Hematopoietic multipotent progenitor cell treated with erythropoietin and hydrocortisone succinate and interleukin-3 and kit ligand, for 6 days (in vitro differentiated cells): Measurements from ENCODE around the gene SLC41A2.
"Not testable (repeated sequence)": the region's sequence is repeated elsewhere in the genome, so short reads cannot be mapped to it uniquely, and the experiment has no call there.

Source experiments
- DNase-seq: peaks from one replicate; pipeline ENCODE4 v3.0.0-alpha.2; 2015

Gene SLC41A2, protein sequence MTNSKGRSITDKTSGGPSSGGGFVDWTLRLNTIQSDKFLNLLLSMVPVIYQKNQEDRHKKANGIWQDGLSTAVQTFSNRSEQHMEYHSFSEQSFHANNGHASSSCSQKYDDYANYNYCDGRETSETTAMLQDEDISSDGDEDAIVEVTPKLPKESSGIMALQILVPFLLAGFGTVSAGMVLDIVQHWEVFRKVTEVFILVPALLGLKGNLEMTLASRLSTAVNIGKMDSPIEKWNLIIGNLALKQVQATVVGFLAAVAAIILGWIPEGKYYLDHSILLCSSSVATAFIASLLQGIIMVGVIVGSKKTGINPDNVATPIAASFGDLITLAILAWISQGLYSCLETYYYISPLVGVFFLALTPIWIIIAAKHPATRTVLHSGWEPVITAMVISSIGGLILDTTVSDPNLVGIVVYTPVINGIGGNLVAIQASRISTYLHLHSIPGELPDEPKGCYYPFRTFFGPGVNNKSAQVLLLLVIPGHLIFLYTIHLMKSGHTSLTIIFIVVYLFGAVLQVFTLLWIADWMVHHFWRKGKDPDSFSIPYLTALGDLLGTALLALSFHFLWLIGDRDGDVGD

DNA sequence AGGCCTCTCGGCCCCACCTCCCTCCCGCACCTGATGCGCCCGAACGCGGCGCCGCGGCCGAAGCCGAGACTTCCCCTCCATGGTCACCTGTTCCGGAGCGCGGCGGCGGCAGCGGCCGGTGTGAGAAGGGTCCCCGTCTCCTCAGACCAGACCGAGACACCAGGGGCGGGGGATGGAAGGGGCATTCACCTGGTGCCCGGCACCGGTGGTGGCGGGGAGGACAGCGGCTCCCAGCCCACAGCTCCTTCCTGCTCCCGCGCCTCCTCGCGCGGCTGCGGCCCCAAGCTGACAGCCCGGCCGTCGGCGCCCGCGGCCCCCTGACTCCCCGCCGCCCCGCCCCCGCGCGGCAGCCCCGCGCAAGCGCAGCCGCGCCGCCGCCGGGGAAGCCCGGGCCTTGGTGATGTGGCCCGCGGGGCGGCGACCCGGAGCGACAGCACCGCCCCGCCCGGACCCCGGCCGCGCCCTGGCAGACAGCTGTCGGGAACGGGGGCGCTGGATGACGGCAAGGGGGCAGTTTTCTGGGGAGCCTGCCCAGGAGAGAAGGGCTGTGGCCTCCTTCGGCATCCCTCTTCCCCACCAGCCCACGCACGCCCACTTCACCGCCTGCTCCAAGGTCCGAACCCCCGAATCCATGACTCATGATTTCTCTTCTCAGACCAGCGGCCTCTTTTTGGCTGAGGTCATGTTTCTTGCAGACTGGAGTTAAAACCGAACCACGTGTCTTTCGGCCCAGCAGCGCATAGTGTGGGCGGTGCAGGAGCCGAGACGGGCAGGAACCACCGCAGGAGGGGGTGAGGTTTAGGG lies at the start of gene SLC41A2:
TSS of gene SLC41A2 (minus strand) at position 290 of the 804 bp plus-strand sequence. CDS start 29,763 bp downstream, outside the sequence.
- peak; percentile 68 for DNase-seq

DNA sequence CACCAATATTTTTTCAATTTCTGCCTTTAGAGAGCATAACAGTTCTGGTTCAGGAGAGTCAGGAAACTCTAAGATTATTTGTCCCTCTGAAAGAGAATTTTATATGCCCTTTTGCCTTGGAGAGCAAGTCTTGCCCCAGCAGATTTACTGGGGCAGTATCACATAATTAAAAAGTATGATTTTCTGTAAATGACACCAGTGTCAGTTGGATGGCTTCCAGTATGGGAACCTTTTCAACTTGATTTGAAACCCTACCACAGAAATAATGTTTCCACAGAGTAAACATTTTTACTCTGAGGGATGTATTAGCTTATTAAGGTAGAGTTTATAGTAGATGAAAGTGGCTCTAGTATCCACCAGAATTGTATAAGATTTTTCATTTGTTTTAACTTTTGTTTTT lies 43.4 kb upstream of the SLC41A2 start:
- no peak for DNase-seq

DNA sequence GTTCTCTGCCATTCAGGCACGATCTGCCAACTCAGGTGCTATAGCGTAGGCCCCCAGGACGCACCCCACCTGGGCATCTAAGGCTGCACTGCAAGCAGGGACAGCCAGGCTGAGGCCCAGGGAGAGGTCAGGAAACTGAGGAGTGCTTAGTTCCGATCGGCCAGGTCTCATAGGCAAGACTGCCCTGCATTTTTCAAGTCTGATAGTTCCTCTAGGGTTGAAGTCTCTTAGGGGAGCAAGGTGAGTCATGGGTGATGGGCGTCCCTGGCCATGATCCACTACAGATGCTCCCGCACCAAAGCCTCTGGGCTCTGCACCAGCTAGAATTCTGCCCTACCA lies 41.2 kb upstream of the SLC41A2 start:
- no peak for DNase-seq

DNA sequence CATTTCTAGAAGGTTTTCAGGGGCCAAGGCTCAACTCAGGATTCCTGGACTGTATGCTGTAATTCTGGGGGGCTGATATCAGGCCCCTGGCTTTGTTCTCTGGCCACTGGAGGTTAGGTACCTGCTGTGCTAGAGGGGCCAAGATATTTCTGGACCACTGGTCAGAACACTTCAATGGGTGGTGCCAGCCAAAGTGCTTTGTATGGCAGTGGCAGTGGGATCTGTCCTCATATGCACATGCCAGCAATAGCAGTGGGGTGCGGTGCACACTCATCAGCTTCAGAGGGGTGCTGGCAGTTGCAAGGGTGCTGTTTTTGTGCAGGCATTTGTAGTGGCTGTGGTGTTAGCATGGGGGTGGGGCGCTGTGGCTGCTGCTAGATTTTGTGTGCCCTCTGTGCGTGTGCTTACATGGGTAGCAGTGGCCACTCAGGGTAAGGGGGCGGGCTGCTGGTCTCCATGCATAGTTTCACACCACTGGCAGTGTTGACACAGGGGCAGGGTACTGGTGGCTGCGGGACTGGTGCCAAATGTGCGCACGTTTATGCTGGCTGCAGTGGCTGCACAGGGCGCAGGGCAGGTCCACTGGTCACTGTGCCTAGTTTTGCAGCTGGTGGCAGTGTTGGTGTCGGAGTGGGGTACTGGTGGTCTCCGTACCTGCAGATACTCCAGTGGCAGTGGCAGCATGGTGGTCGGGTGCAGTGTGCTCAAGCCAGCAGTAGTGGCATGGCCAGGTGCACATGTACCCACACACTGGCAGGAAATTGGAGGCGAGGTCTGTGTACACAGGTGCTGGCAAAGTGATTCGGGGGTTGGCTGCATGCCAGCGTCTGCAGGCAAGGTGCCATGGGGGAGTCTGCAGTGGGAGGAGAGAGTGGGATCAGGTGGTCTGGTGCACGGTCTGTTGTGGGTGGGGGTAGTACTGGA lies 40.6 kb upstream of the SLC41A2 start:
- DNase-seq: no peak

DNA sequence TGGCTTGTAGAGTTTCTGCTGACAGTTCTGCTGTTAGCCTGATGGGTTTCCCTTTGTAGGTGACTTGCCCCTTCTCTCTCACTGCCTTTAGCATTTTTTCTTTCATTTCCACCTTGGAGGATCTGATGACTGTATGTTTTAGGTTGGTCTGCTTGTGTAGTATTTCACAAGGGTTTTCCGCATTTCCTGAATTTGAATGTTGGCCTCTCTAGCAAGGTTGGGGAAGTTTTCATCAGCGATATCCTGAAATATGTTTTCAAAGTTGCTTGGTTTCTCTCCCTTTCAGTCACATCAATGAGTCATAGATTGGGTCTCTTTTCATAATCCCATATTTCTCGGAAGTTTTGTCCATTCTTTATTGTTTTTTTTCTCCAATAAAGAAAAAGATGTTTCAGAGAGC lies 39.5 kb upstream of the SLC41A2 start:
- DNase-seq: no peak

DNA sequence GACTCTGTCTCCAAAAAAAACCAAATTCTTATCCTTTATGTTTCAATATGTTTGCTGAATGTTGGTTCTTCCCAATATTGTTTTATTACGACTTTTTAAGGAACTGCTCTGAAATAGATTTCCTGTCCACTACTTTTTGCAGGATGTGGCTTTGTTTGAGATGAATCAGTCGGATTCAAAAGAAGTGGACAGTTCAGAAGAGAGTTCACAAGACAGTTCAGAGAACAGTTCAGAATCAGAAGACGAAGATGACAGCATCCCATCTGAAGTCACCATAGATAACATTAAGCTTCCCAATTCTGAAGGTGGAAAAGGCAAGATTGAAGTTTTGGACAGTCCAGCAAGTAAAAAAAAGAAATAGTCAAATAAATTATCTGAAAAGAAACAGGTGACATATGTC lies 36.2 kb upstream of the SLC41A2 start:
- no peak for DNase-seq

DNA sequence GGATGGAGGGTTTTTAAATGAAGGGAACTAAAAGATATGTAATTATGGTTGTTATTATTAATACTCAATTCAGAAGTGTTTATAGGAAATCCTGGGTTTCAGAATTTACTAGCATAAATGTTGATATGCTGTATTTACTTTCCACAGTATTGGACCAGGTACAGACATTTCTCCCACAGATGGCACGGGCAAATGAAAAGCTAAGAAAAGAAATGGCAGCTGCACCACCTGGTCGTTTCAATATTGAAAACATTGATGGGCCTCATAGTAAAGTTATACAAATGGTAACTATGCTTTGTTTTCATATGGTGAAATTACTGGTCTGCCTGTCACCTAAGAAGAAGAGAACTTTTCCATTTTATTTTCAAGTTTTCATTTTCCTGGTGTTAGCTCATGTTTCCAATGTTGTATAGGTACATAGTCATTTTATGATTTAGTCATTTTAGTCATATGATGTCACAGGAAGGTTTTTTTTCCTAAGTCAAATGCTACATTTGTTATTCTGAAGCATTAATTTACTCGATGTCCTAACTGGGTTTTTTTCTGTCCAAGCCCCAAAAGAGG lies 33.6 kb upstream of the SLC41A2 start:
- no peak for DNase-seq

DNA sequence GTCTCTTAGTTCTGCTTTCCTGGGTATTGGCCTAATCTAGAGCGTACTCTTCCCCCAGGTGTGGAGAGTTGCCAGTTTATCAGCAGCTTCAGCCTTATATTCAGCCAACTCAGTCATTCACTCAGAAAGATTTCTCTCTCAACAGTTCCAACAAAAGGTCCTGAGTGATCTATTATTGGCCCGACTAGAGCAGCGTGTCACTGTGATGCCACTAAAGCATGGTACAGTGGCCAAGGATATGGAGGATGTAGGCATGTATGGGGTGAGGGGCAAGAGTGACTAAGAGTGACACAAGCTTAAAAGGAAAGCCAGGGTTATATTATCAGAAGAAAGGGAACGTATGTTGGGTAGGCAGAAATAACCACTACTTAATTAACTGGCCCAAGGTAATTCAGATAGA lies 32.9 kb upstream of the SLC41A2 start:
- DNase-seq: no peak

DNA sequence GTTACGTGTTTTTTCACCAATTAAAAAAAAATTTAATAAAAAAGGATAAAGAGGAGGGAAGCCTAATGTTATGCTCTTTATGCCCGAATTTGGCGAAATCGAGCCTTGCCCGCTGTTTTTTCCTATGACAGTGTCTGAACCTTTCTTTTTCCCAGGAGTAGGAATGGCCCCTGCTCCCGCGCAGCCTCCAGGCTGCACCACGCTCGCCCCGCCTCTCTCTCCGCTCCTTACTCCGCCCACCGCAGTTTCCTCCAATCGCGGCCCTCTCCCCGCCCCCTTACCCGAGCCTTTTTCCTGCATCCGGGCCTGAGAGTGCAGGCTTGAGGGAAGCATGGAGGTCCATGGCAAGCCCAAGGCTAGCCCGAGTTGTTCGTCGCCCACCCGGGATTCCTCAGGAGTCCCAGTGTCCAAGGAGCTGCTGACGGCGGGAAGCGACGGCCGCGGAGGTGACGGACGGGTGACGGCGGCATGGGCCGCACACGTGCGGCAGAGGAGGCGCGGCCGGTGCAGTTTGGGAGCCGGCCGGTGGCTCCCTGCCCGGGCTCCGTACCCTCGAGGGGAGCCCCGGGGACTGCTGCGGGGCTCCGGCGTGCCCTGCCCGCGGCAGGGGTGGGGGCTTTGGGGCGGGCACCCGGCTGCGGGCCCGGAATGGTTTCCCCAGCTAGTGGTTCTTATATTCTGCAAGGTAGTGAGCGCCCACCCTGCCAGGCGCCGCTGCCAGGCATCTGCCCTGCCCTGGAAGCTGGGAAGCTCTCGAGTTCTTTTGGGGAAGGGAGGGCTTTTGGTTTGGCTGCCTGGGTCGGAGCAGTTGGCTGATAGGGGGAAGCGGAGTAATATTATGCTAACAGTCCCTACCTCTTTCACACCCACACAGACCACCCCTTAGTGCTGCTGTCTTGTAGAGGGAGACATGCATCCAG lies 28.2 kb upstream of the SLC41A2 start, which contains the start of gene NOPCHAP1:
TSS of gene NOPCHAP1 (plus strand) at position 295 of the 920 bp plus-strand sequence. CDS start at position 332, 37 bp downstream.
- DNase-seq: peak; percentile 95

DNA sequence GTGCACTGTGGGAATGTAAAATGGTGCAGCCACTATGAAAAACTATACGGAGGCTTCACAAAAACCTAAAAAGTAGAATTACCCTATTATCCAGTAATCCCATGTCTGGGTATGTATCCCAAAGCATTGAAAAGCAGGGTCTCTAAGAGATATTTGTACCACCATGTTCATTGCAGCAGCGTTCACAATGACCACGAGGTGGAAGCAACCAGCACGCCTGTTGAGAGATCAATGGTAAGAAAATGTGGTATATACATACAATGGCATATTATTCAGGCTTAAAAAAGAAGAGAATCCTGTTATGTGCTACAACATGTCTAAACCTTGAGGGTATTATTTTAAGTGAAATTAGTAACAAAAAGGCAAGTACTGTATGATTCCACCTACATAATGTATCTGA lies 27.1 kb upstream of the SLC41A2 start:
- DNase-seq: no peak

DNA sequence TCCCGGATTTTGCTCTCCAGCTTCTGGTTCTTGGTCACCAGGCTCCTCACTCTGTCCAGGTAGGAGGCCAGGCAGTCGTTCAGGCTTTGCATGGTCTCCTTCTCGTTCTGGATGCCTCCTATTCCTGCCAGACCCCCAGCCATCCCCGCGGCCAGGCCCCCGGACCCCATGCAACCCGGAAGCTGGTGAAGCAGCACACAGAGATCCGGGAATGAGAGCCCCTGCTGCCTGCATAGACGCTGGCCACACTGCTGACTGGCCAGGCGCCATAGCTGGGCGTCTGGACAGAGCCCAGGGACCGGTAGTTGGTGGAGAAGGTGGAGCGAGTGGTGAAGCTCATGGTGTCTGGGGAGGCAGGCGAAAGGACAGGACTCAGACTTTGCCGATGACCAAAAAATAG lies 19.6 kb upstream of the SLC41A2 start:
- DNase-seq: not testable (repeated sequence)

DNA sequence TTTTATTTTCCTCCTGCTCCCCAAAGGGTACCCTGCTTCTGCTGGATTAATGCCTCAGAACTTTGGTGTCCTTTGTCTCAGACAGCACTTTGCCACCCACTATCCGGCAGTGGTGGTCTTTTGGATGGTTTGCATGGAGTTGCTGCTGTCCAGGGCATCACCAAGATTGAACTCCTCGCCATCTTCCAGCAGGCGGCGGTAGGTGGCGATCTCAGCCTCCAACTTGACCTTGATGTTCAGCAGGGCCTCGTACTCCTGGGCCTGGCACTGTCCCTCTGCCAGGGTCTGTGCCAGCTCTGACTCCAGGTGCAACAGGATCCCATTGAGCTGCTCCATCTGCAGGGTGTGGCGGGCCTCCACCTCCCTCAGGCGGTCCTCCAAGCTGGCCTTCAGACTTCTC lies 18.6 kb upstream of the SLC41A2 start:
- no peak for DNase-seq

DNA sequence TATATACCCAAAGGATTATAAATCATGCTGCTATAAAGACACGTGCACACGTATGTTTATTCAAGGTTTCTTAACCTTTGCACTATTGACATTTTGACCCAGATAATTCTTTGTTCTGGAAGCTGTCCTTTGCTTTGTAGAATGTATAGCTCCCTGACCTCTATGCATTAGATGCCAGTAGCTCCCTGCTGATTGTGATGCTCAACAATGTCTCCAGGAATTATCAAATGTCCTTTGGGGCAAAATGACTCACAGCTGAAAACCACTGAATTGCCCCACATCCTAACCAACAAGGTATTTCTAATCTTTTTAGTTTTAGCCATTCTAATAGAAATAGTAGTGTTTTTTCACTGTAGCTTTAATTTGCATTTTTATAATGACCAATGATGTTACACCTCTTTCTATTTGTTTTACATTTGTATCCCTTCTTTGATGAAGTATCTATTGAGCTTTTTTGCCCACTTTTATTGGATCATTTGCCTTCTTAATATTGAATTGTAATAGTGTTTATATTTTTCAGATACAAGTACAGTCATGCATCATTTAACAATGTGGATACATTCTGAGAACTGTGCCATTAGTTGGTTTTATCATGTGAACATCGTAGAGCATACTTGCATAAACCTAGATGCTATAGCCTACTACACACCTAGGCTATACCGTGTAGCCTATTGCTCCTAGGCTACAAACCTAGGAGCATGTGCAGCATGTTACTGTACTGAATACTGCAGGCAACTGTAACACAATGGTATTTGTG lies 17.7 kb upstream of the SLC41A2 start:
- DNase-seq: no peak

DNA sequence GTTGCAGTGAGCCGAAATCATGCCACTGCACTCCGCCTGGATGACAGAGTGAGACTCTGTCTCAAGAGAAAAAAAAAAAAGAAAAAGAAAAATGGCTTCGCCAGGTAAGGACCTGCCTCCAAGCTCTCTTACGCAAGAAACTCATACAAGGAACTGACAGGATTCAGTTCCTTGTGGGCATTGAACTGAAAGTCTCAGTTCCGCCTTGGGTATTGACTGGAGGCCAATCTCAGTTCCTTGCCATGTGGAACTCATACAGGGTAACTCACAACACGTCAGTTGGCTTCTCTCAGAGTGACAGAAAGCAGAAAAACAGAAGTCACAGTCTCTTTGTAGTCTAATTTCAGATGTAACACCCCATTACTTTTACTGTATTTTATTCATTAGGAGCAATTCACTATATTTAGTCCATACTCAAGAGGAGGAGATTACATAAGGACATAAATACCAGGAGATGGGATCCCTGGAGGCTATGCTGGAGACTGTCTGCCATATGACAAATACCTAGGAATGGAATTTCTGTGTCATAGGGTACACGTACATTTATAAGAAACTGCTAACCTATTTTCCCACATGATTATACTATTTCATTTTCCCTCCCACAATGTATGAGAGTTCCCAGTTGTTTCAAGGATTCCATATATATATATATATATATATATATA lies 16.7 kb upstream of the SLC41A2 start:
- DNase-seq: no peak

DNA sequence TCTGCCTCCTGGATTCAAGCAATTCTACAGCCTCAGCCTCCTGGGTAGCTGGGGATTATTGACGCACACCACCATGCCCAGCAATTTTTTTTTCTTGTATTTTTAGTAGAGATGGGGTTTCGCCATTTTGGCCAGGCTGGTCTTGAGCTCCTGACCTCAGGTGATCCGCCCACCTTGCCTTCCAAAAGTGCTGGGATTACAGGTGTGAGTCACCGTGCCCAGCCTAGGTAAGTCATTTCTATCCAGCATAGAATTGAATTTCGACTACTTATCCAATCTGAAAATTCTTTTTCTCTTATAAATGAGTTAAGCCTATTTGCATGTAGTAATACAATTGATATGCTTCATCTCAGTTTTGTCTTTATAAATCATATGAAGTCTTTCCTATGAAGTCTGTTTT lies 15.2 kb upstream of the SLC41A2 start:
- DNase-seq: no peak

DNA sequence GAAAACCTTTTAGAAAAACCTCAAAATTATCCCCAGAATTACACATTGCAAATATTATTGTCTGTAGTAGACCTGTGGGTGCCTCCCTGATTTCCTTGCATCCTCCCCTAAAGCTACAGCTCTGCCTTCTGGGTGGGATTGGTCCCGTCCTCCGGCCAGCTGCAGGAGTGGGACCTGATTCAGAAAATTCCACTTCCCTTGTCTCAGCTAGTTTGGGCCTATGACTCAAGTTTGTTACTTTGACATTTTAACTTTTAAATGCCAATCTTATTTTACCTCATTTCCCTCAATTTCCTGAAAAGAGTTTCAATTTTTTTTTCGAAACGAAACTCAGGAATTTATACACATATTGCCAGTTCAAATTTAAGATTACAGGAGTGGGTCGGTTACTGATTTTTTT lies 13.2 kb upstream of the SLC41A2 start:
- no peak for DNase-seq

DNA sequence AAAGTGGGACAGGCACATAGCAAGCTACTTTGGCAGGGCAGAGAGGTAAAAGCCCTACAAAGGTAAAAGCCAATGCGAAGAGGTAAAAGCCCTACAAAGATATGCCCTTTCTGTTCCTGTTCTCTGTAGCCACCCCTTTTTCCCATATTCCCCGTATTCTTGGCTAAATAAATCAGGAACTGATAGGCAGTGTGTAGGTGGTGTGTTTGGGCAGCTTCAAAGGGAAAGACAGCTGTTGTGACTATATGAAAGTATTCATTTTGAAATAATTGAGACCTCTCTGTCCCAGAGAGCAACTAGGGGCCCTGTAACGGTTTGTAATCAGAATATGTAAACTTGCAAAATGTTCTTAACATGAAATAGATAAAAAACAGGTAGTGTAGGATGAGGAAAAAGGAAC lies 11.3 kb upstream of the SLC41A2 start:
- no peak for DNase-seq

DNA sequence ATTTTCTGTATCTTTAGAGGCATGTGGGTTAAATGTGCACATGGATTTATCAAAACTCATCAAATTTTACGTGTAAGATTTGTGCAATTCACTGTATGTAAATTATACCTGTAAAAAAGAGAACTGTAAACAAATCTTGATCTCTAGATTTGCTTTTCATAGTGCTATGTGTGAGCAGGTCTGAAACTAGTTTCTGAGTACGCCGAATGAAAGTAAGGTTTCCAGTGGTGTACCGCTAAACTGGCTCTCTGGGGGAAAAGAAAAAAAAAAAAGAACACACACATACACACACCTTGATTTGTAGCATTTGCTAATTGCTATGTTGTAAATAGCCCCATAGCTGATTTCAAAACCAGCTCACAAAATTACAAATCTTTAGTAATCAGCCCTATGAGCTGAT lies 8.6 kb upstream of the SLC41A2 start:
- no peak for DNase-seq

DNA sequence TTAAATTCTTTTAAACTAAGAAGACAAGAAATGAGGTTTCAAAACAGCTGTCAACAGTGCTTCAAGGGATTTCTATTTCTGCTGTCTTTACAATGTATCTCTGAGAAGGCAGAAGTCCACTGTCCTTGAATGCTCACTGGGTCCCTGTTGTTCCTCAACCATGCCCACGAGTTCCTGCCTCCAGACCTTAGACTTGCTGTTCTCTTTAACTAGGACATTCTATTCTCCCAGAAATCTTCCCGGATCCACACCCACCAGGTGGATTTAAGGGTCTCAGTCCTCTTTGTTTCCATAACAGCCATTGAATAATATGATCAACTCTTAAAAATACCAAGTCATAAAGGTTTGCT lies 6.7 kb upstream of the SLC41A2 start:
- no peak for DNase-seq
